BJ (cell line): ENCODE results near the gene CEACAM16. TPM values are rescaled to one million over a fixed set of nuclear protein-coding genes. Genes with fewer than 3 reads are reported as not detected.

Experiments used
- CTCF ChIA-PET: fragments of 350-600 bp; formaldehyde crosslinking; extraction: SDS; loops from one replicate; lab custom pipeline; 2021; ENCODE audit warnings: antibody characterized with exemption, inconsistent platforms; lab: Yijun Ruan, JAX
- POLR2A ChIA-PET: fragments of 300-600 bp; sonication (Branson Sonifier 250); formaldehyde crosslinking; extraction: SDS; loops from one replicate; lab custom pipeline; 2021; ENCODE audit warnings: antibody characterized with exemption; lab: Charles Lee
- DNase-seq: peaks from one replicate; pipeline ENCODE4 v3.0.0-alpha.2; 2011; ENCODE audit warnings: low read depth
- H3K27me3 ChIP-seq: 2 replicates; pipeline ENCODE4 v1.6.0; 2011; ENCODE audit warnings: low read length; ENCODE audit not compliant: control insufficient read depth, insufficient read depth
- H3K36me3 ChIP-seq: 2 replicates; pipeline ENCODE4 v1.5.1; 2011; ENCODE audit warnings: low read length; ENCODE audit not compliant: control insufficient read depth, insufficient read depth
- H3K4me3 ChIP-seq: 2 replicates; pipeline ENCODE4 v1.5.1; 2011; ENCODE audit warnings: low read depth, mild to moderate bottlenecking, control low read depth, low read length
- CTCF ChIP-seq: IDR thresholded peaks from 2 replicates; pipeline ENCODE4 v1.5.1; 2011; ENCODE audit warnings: low read depth, mild to moderate bottlenecking, control low read depth, inconsistent platforms, low read length, moderate library complexity; ENCODE audit not compliant: insufficient read depth
- polyA plus RNA-seq: library from polyadenylated mRNA; depleted of rRNA; stranded (reverse); fragments of >200 nt; gene quantifications from 2 replicates; pipeline ENCODE4 v1.2.3, GENCODE V29; 2011

CEACAM16 gene
- polyA plus RNA-seq, 1 experiment, result not detected

DNA sequence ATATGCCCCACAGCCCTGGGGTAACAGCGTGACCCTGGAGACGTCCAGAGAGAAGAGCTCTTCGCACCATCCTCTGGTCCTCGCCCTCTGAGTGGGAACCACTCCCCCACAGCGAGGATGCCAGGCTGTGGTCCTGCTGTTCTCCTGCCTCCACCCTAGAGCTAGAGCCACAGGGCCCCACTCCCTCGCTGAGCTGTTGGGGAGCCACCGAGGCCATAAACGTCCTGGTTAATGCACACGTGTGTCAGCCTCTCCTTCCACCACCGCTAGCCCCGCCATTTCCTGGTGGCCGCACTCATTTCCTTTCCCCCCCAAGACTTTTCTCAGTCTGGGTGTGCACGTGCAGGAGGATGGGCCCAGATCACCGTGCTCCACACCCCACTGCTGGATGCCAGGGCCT lies 11.5 kb downstream of the CEACAM16 start:
- TF ChIP-seq CTCF, result no peak
- ChIA-PET CTCF (interaction anchor here (1.9 kb wide), 1 partner anchor 13 kb away, joined by 5 read pairs; no protein-coding TSS in a partner anchor), POLR2A (interaction anchor here (0.5 kb wide), 1 partner anchor 8 kb away, joined by 3 read pairs; no protein-coding TSS in a partner anchor)
- DNase-seq, result no peak
- H3K27me3 ChIP-seq, result no peaks in the 10 kb centered on the region
- H3K36me3 ChIP-seq, result no peaks in the 10 kb centered on the region
- no peak overlapping the region for H3K4me3 ChIP-seq

DNA sequence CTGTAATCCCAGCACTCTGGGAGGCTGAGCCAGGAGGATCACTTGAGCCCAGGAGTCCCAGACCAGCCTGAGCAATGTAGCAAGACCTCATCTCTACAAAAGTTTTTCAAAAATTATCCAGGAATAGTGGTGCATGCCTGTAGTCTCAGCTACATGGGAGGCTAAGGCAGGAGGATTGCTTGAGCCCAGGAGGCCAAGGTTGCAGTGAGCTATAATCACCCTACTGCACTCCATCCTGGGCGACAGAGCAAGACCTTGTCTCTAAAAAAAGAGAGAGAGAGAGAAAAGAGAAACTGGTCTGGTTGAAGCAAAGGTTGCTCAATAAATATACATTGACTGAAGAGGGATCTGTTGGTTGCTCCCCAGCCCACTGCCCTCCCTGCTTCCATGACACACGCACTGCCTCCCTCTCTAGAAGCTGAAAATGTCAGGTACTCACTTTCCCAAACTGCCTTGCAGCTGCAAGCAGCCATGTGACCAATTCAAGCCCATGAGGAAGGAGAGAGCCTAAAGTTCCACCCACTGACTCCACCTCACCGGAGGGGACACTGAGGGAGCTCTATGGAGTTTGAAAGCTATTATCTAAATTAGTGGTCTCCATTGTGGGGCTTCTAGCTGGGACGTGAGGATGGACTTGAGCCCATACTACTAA lies 14.0 kb downstream of the CEACAM16 start:
- H3K27me3 ChIP-seq, result no peaks in the 10 kb centered on the region
- no peak overlapping the region for H3K4me3 ChIP-seq
- ChIA-PET CTCF (interaction anchor here (0.8 to 1.6 kb wide), 4 partner anchors 11 to 59 kb away, joined by 4 to 13 read pairs (median 4); no protein-coding TSS in a partner anchor), POLR2A (no interaction called here)
- TF ChIP-seq CTCF, result no peak
- no peak for DNase-seq
- H3K36me3 ChIP-seq, result no peaks in the 10 kb centered on the region

DNA sequence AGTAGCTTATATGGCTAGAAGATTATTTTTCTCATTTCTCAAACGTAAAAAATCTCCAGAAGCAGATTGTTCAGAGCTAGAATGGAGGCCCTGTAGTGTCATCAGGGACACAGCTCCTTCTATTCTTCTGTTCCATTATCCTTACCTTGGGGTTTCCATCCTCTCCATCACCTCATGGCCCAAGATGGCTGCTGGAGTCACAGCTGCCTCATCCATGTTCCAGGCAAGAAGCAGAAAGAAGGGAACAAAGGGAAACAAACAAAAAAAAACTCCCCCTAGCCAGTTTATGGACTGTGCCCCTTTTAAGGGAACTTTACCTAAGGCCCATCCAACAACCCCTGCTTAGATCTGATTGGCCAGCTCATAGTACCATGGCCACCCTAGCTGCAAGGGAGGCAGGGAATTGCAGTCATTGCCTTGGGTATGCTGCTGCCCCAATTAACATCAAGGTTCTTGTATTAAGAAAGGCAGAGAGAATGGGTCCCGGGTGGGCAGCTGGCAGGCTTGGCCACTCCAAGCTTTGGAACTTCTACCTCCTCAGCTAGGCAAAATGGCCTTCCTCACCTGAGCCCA lies 15.7 kb downstream of the CEACAM16 start:
- ChIA-PET POLR2A (no interaction called here), CTCF (interaction anchor here (1.1 to 1.7 kb wide), 3 partner anchors 9 to 25 kb away, joined by 3 to 7 read pairs (median 6); no protein-coding TSS in a partner anchor)
- no peaks in the 10 kb centered on the region for H3K27me3 ChIP-seq
- no peaks in the 10 kb centered on the region; the same call in 1 of the 2 replicates for H3K36me3 ChIP-seq
- no peak for DNase-seq
- no peak overlapping the region for H3K4me3 ChIP-seq
- no peak for TF ChIP-seq CTCF

DNA sequence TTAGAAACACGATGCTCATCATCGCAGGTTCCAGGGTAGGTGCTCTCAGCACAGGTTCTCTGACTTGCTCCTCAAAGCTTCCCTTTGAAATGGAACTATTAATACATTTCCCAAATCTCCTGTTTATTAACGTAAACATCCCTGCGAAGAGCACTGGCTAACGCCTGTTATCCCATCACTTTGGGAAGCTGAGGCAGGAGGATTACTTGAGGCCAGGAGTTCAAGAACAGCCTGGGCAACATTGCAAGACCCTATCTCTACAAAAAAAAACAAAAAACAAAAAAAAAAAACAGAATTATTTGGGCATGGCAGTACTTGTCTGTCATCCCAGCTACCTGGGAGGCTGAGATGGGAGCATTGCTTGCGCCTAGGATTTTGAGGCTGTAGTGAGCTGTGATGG lies 18.7 kb downstream of the CEACAM16 start:
- ChIA-PET CTCF (interaction anchor here (0.9 to 10.1 kb wide), 3 partner anchors 28 to 67 kb away, joined by 3 to 369 read pairs (median 6); no protein-coding TSS in a partner anchor), POLR2A (no interaction called here)
- Histone ChIP-seq H3K27me3 (no peaks in the 10 kb centered on the region), H3K36me3 (no peaks in the 10 kb centered on the region; the same call in 1 of the 2 replicates), H3K4me3 (no peak overlapping the region)
- no peak for TF ChIP-seq CTCF
- no peak for DNase-seq
